Measurements from ENCODE around the gene COL27A1.
"Not testable (repeated sequence)": the region's sequence is repeated elsewhere in the genome, so short reads cannot be mapped to it uniquely, and the experiment has no call there.

The COL27A1 gene

GRCh38 chr9:114184866-114185265, 29.5 kb downstream of the COL27A1 start:
- TF ChIP-seq CTCF (IDR thresholded peaks at IDR 0.05; ENCODE audit: borderline replicate concordance, control extremely low read depth, extremely low read depth, insufficient read depth, missing control alignments): no peak
- in situ Hi-C loops (cut with MboI; ENCODE audit: low sequenced_read_pairs, unreplicated experiment): no loop called here
- DNase-seq (ENCODE audit: low spot score): no peak

- in situ Hi-C loops (cut with MboI; ENCODE audit: low sequenced_read_pairs, unreplicated experiment): no loop called here
- no peak for DNase-seq (ENCODE audit: low spot score)
Measured at GRCh38 chr9:114185570-114186490, 30.5 kb downstream of the COL27A1 start.

GRCh38 chr9:114186605-114187289, 31.4 kb downstream of the COL27A1 start:
- in situ Hi-C loops (cut with MboI; ENCODE audit: low sequenced_read_pairs, unreplicated experiment): no loop called here
- TF ChIP-seq CTCF (IDR thresholded peaks at IDR 0.05; ENCODE audit: borderline replicate concordance, control extremely low read depth, extremely low read depth, insufficient read depth, missing control alignments): no peak
- no peak for DNase-seq (ENCODE audit: low spot score)

More at GRCh38 chr9:114185570-114186490, 30.5 kb downstream of the COL27A1 start:
- TF ChIP-seq CTCF (IDR thresholded peaks at IDR 0.05; ENCODE audit: borderline replicate concordance, control extremely low read depth, extremely low read depth, insufficient read depth, missing control alignments): no peak

- DNase-seq (ENCODE audit: low spot score): no peak
- TF ChIP-seq CTCF (IDR thresholded peaks at IDR 0.05; ENCODE audit: borderline replicate concordance, control extremely low read depth, extremely low read depth, insufficient read depth, missing control alignments): no peak
- in situ Hi-C loops (cut with MboI; ENCODE audit: low sequenced_read_pairs, unreplicated experiment): no loop called here
Measured at GRCh38 chr9:114187827-114188226, 32.5 kb downstream of the COL27A1 start.

- DNase-seq (ENCODE audit: low spot score): no peak
- no peak for TF ChIP-seq CTCF (IDR thresholded peaks at IDR 0.05; ENCODE audit: borderline replicate concordance, control extremely low read depth, extremely low read depth, insufficient read depth, missing control alignments)
- in situ Hi-C loops (cut with MboI; ENCODE audit: low sequenced_read_pairs, unreplicated experiment): no loop called here
Measured at GRCh38 chr9:114189823-114190562, 34.7 kb downstream of the COL27A1 start.

GRCh38 chr9:114190563-114190905, 35.2 kb downstream of the COL27A1 start:
- no peak for TF ChIP-seq CTCF (IDR thresholded peaks at IDR 0.05; ENCODE audit: borderline replicate concordance, control extremely low read depth, extremely low read depth, insufficient read depth, missing control alignments)
- in situ Hi-C loops (cut with MboI; ENCODE audit: low sequenced_read_pairs, unreplicated experiment): no loop called here
- no peak for DNase-seq (ENCODE audit: low spot score)

- in situ Hi-C loops (cut with MboI; ENCODE audit: low sequenced_read_pairs, unreplicated experiment); DNase-seq (ENCODE audit: low spot score): not testable (repeated sequence)
Measured at GRCh38 chr9:114191402-114191801, 36.1 kb downstream of the COL27A1 start.
